HS-5 (cell line): ENCODE results near the gene CTSW.
A peak's percentile ranks its signal among the peaks of the same experiment; 100 is the strongest.
"Not testable (repeated sequence)": the region's sequence is repeated elsewhere in the genome, so short reads cannot be mapped to it uniquely, and the experiment has no call there.

Experiments used
- DNase-seq: peaks from one replicate; pipeline ENCODE4 v3.0.0-alpha.2; 2012; ENCODE audit warnings: low read depth

CTSW gene

GRCh38 chr11:65885808-65886536 is 6.3 kb downstream of the CTSW start:
- DNase-seq: no peak

DNA sequence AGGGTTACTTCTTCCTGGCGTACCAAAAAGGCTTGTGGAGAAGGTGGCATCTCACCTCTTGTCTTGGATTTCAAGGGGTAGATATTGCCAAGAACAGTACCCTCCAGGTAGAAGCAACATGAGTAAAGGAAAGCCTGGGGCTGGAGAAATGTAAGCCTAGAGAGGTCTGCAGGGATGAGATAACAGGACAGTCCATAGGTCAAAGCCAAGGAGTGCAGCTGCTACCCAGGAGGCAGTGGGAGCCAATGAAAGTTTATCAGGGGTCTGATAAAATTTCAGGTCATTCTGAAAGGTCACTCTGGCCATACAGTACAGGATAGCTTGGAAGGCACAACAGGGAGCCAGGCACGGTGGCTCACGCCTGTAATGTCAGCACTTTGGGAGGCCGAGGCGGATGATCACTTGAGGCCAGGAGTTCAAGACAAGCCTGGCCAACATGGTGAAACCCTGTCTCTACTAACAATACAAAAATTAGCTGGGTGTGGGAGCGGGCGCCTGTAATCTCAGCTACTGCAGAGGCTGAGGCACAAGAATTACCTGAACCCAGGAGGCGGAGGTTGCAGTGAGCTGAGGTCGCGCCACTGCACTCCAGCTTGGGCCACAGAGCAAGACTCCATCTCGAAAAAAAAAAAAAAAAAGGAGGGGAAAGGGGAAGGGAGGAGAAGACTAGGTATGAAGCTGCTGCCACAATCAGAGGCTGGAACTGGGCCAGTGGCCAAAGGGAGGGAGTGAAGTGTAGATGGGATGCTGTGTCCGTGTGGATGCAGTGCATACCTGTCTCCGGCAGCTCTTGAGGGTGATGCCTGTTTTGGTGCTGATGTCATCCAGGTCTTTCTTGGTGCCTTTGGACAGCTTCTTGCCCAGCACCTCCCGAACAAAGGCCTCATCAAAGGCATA is 7.4 kb downstream of the CTSW start:
- DNase-seq: no peak

DNA sequence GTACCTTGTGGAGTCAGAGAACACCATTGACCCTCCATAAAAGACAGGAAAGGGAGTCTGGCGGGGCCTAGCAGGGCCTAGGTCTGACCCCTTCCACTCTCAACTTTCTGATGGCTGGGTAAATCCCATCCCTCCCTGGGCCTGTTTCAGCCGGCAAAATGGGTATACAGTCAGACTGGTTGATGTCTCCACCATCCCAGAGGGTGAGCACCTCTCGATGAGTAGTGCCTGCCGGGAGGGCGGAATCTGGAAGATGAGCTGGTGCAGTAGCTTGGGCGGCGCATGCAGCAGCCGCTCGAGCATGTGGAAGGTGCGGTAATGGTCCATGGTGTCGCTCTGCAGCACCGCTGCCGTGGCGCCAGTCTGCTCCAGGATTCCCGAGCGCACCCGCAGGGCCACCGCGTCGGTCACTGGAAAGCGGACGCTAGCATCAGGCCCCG is 8.1 kb downstream of the CTSW start:
- no peak for DNase-seq

DNA sequence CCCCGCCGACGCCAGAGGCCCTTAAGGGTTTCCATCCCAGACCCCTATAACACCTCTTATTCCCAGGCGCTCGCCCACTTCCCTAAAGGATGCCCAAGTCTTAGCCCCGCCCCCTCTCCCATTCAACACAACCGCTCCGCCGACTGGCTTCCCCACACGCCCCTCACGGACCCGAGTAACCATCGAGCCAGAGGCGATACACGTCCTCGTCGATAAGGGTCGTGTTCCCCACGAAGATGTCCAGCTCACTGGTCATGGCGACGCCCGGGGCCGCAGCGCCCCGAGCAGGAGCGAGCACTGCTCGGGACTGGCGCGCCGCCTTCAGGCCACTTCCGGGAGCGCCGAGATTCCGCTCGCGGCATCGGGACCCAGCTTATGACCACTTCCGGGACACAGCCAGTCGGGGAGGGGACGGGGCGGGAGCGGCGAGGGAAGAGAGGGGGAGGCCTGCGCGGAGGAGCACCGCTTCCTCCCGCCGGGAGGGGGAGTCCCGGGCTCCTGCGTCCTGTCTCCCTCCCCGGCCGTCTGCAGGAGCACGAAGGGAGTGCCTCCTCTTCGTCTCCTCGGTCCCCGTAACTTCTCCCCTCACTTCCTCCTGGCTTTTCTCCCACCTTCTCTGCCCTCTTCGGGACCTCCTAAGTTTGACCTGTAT is 8.7 kb downstream of the CTSW start, which contains the start of gene FIBP:
Gene FIBP (minus strand): TSS at position 309 of the 652 bp plus-strand sequence. CDS start 53 bp downstream, at position 256.
- peak; percentile 86 for DNase-seq

DNA sequence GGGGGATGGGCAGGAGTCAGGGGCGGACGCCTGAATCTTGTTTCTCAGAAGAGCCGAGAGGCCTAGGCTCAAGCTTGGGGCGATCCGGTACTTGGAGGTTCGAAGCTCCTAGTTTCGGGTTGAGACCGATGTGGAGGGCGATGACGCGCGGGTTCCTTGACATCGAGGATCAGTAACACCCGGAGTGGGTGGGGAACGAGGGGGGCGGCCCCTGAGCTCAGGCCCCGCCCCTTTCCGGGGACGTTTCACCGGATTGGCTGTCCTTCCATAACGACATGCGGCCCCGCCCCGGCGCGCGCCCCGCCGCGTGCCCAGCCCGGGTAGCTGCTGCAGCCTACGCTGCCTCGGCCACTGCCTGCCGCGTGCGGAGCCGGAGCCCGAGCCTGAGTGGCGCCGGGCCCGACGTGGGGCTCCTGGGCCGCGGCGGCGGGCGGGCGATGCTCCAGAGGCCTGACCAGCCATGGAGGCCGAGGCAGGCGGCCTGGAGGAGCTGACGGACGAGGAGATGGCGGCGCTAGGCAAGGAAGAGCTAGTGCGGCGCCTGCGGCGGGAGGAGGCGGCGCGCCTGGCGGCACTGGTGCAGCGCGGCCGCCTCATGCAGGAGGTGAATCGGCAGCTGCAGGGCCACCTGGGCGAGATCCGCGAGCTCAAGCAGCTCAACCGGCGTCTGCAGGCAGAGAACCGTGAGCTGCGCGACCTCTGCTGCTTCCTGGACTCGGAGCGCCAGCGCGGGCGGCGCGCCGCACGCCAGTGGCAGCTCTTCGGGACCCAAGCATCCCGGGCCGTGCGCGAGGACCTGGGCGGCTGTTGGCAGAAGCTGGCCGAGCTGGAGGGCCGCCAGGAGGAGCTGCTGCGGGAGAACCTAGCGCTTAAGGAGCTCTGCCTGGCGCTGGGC is 10.9 kb downstream of the CTSW start, which contains the start of gene CCDC85B:
Gene CCDC85B (plus strand): TSS at position 350 of the 895 bp plus-strand sequence. CDS start 111 bp downstream, at position 461.
- peak; percentile 87 for DNase-seq

DNA sequence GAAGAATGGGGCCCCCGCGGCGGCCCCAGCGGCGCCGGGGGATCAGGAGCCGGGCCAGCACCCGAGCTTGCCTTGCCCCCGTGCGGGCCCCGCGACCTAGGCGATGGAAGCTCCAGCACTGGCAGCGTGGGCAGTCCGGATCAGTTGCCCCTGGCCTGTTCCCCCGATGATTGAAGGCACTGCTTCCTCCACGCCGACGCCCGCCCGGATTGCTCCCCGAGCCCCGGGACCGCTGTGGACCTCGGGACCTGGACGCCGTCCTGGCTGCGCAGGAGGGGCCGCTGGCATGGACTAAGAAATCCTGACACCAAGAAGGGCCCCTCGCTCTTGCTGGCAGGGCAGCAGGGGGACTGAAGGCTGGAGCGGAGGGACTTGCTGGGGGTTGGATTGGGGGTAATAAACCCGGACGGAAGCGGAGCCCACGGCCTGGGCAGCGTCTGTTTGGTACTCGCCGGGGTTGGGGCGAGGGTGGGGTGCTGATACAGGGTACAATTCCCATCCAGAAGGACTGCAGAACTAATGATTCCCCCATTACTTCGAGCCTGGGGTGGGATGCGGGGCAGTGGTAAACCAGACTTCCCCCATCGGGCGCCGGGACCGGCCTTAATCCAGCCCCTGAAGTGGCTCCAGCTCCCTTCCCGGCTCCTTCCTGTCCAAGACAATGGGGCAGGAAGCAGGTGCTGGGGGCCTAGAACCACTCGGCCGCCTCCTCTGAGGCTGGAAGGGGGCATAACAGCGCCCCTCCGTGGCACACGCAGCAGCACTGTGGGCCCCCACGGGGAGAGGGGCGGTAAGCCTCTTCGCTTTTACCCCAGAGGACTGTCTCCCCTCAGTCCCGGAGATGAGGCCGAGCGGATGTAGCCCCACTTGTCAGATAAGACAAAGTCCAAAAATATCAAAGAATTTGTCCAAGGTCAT is 11.8 kb downstream of the CTSW start:
- DNase-seq: no peak

DNA sequence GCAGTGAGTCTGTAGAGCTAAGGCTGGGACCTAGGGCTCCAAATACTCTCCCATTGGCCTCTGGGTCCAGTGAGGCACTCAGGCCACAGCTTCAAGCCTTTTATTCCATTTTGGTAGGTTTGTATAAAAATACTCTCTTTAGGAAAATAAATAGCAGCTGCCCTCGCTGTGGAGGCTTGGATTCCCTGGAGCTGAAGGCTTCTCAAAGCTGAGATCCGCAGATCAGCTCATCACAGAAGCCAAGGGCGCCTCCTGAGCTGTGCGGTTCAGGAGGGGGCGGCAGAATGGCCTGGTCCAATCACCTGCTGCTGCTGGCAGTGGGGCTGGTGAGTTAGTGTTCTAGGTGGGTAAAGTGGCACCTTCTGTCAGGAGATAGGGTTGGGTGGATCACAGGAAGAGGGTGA is 12.5 kb downstream of the CTSW start:
- DNase-seq: not testable (repeated sequence)

- no peak for DNase-seq
Measured at GRCh38 chr11:65892661-65893317, 13.2 kb downstream of the CTSW start.

DNA sequence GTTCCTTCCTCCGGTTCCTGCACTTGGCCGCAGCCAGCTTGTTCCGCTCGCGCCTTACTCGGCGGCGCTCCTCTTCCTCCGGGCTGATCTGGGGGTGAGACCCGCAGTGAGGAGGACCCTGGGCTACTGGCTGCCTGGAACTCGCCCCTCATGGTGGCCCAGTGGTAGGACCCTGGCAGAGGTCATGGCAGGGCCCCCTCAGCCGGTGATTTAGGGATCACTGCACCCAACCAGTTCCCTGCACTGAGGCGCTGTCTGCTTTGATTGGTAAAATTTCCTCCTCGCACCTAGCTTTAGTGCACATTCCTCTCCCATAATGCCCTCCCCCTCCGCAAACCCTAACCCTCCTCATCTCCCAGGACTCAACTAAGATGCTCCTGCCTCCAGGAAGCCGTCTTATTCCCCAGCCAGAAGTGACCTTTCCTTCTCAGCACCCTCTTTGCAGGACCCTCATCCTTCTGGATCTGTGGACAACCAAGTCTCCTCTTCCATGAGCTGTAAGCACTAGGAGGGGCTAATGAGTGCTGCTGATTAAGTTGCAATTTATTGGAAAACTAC is 14.5 kb downstream of the CTSW start:
- no peak for DNase-seq

- no peak for DNase-seq
Measured at GRCh38 chr11:65895482-65895981, 15.9 kb downstream of the CTSW start.

DNA sequence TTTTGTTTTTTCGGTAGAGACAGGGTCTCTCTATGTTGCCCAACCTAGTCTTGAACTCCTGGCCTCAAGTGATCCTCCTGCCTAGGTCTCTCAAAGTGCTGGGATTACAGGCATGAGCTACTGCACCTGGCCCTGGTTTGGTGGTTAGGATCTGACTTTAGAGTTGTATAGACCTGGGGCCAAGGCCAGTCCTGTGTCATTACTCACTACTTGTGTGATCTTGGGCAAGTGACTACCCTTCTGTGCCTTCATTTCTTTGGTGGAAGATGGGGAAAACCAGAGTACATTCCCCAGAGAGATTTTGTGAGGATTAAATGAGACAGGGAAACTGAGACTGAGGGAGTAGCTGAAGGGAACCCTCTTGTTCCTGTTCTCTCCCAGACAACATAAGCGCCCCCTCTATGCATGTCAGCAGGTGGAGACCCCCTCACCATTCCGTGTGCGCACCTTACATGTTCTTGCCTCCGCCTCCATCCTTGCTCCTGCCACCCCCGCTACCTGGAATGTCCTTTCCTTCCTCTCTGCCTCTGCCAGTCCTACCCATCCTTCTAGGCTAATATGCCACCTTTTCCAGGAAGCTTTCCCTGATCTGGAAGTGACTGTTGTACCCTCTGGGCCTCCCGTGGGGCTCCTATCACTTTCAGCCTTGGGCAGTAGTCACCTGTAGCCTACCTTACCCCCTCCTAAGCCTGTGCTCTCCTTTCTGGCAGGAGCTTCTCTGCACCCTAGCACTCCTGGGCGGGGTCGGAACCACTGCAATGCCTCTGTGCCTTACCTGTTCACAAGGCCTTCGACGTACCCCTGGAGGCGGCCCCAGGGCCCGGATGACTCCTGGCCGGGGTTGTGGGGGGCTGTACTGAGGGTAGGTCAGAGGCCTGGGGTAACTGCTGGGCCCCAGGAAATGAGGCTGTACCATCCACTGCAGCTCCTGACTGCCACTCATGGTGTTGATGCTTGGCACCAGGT is 16.7 kb downstream of the CTSW start:
- DNase-seq: no peak

DNA sequence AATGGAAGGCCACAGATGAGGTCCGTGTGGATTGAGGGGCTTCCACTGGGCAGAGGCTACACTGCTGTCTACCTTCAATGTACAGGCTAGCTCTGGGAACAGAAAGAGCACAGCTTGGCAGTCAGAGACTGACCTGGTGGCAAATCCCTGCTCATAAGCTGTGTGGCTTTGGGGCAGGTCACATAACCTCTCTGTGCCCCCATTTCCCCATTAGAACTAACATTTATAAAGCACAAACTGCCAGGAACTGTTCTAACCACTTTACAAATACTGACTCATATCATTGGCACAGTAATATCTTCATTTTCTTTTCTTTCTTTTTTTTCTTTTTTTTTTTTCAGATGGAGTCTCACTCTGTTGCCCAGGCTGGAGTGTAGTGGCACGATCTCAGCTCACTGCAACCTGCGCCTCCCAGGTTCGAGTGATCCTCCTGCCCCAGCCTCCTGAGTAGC is 17.4 kb downstream of the CTSW start:
- no peak for DNase-seq

GRCh38 chr11:65898656-65899355 is 19.2 kb downstream of the CTSW start:
- DNase-seq: no peak

- DNase-seq: no peak
Measured at GRCh38 chr11:65899356-65900124, 19.9 kb downstream of the CTSW start.

DNA sequence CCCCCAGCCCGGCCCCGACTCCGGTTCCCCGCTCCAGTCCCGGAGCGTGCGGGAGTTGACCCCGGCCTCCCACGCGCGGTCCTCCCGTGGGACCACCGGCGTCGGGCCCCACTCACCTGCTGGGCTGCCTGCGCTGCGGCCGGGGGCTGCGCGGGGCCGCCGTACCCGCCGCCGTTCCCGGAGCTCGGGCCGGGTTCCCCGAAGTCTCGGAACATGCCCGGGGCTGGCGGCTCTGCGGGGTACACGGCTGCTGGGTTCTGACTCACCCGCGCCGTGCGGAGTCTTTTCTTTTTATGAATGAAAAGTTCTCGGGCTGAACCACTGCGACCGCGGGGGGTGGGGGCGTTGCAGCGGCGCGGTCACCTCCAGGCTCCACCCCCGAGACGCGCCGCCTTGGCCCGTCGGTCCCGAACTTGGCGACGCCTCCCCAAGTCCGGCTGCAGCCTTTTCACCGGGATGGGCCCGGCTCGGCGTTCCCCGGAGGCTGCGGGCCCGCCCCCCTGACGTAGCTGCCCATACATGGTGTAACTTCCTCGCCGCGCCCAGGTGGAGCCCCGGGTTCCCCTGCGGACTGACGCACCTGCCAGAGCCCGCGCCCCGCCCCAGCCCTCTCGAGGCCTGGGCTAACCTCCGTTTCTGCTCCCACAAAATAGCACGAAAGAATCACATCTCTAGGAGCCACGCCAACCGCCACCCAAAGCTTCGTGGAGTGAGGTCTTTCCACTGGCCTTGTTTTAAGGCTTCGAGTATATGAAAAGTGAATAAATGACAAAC is 20.7 kb downstream of the CTSW start, which contains the start of gene FOSL1:
Gene FOSL1 (minus strand): TSS at position 264 of the 774 bp plus-strand sequence. CDS start 49 bp downstream, at position 215.
- peak; percentile 92 for DNase-seq

GRCh38 chr11:65900899-65901180 is 21.2 kb downstream of the CTSW start:
- no peak for DNase-seq
